Ovary (tissue), 9 donors: ENCODE data around the gene ADGRG3. TPM values are rescaled to one million over a fixed set of nuclear protein-coding genes. Genes with fewer than 3 reads are reported as not detected.
"Not testable (repeated sequence)": the region's sequence is repeated elsewhere in the genome, so short reads cannot be mapped to it uniquely, and the experiment has no call there.

Experiments
- DNase-seq, 5 donors: peaks; one replicate each; pipeline ENCODE4 v3.0.0-alpha.2; 2019 to 2020
- H3K27ac ChIP-seq, 2 donors: fragments of 200-600 bp; one replicate each; pipeline versions ENCODE4 v1.5.1 to v1.8.0; 2019 to 2022
- H3K27me3 ChIP-seq: fragments of 200-600 bp; one replicate; pipeline ENCODE4 v1.8.0; 2022
- H3K36me3 ChIP-seq: fragments of 200-600 bp; sonication (generic); one replicate; pipeline ENCODE4 v1.5.1; 2019
- H3K4me1 ChIP-seq: one replicate; pipeline ENCODE4 v1.8.1; 2013; ENCODE audit warnings: mild to moderate bottlenecking, moderate library complexity; ENCODE audit not compliant: insufficient read depth
- H3K4me3 ChIP-seq: fragments of 200-600 bp; sonication (generic); one replicate; pipeline ENCODE4 v1.5.1; 2017
- H3K9me3 ChIP-seq, 2 donors: fragments of 200-600 bp in 1 of 2; sonication (generic) in 1 of 2; one replicate each; pipeline versions ENCODE4 v1.5.1 to v1.8.1; 2013 to 2019; ENCODE audit warnings: mild to moderate bottlenecking in 1 of 2, moderate library complexity in 1 of 2
- CTCF ChIP-seq, 3 donors: fragments of 450-650 bp in 2 of 3; fragments of 200-600 bp in 1 of 3; IDR thresholded peaks; one replicate each; pipeline versions ENCODE4 v1.5.1 to v1.8.0; 2016 to 2022; ENCODE audit warnings: antibody characterized with exemption in 3 of 3, mild to moderate bottlenecking in 1 of 3
- EP300 ChIP-seq: sonication (generic); formaldehyde crosslinking; IDR thresholded peaks from one replicate; pipeline ENCODE4 v1.6.1; 2017; ENCODE audit warnings: antibody characterized with exemption
- POLR2A ChIP-seq: fragments of 450-650 bp; IDR thresholded peaks from one replicate; pipeline ENCODE4 v1.6.1; 2017; ENCODE audit warnings: antibody characterized with exemption, mild to moderate bottlenecking, moderate library complexity
- WGBS, 3 donors: extraction: QIAGEN DNeasy Blood & Tissue Kit in 1 of 3; methylation state at CpG; one replicate each; pipeline versions ENCODE4 v1.1.5 to v1.1.7; 2013 to 2017; 5-methylcytosine and 5-hydroxymethylcytosine counted together
- intact Hi-C, 4 donors: fragments of 100-400 bp; cut with DNase I; formaldehyde crosslinking; loops; one replicate each; pipeline versions ENCODE4 v1.11.0 to v1.15.1; 2022 to 2023
- polyA plus RNA-seq, 2 donors: library from polyadenylated mRNA; stranded (reverse); fragments of 200-250 nt in 1 of 2; fragments of 350-450 nt in 1 of 2; fragmentation: Illumina TruSeq in 1 of 2; extraction: RNeasy Lipid Tissue Mini Kit (QIAGEN cat#74804) in 1 of 2; gene quantifications; one replicate each; pipeline ENCODE4 v1.2.3, GENCODE V29; 2013 to 2014
- total RNA-seq, 7 donors: library from RNA; depleted of rRNA in 2 of 7; stranded (reverse); fragments of >200 nt in 2 of 7; fragmentation: NEBNext Ultra II Directional in 3 of 7; extraction: Animal tissue kit (Norgen Biotek cat#: 25700) in 3 of 7; gene quantifications; one replicate each; pipeline versions ENCODE4 v1.1.0 to v1.2.4, GENCODE V29; 2016 to 2023
- donor health status: DM: no; HTN: no; CAD: no; lungs with moderate emphysema.
- donor health status: DM: no; HTN: no; CAD: no.
- donor health status: Bipolar disorder and iron deficiency.
- donor health status: DM: yes; HTN: yes; CAD: no.
- donor health status: DM: no; HTN: no; CAD: no.
- donor health status: DM: yes; HTN: yes; CAD: no.

Gene ADGRG3
- total and polyA plus RNA-seq, 9 donors: 0.40 to 1.7 (median 0.92) TPM

DNA sequence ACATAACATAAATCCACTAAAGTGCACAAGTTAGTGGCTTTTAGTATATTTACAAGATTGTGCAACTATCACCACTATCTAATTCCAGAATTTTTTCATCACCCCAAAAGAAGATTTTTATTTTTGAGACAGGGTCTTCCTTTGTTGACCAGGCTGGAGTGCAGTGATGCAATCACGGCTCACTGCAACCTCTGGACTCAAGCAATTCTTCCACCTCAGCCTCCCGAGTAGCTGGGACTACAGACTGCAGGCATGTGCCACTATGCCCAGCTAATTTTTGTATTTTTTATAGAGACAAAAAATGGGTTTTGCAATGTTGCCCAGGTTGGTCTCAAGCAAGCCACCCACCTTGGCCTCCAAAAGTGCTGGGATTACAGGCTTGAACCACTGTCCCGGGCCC is 41.6 kb downstream of the ADGRG3 start:
- H3K27ac ChIP-seq: no peak overlapping the region
- H3K4me1 ChIP-seq: no peaks in the 10 kb centered on the region
- intact Hi-C loops: no loop called here
- DNase-seq: no peak
- H3K4me3 ChIP-seq: no peak overlapping the region
- H3K36me3 ChIP-seq: no peaks in the 10 kb centered on the region
- H3K9me3 ChIP-seq: no peaks in the 10 kb centered on the region
- no peak for TF ChIP-seq CTCF (IDR thresholded peaks at IDR 0.05)
- TF ChIP-seq POLR2A: no peak
- no peak for TF ChIP-seq EP300
- WGBS, 3 donors: 83 to 94% (median 91%) methylated on average over 3 of the region's 3 CpGs
- H3K27me3 ChIP-seq: no peaks in the 10 kb centered on the region

GRCh38 chr16:57711346-57711745 is 43.2 kb downstream of the ADGRG3 start:
- TF ChIP-seq CTCF (IDR thresholded peaks at IDR 0.05) (no peak), EP300 (no peak), POLR2A (no peak)
- Histone ChIP-seq H3K36me3 (no peaks in the 10 kb centered on the region), H3K27ac (no peak overlapping the region), H3K4me1 (no peaks in the 10 kb centered on the region), H3K27me3 (no peaks in the 10 kb centered on the region), H3K9me3 (no peaks in the 10 kb centered on the region), H3K4me3 (no peak overlapping the region)
- DNase-seq: no peak
- intact Hi-C loops: no loop called here
- WGBS, 3 donors: 74 to 86% (median 77%) methylated on average over 5 of the region's 5 CpGs

DNA sequence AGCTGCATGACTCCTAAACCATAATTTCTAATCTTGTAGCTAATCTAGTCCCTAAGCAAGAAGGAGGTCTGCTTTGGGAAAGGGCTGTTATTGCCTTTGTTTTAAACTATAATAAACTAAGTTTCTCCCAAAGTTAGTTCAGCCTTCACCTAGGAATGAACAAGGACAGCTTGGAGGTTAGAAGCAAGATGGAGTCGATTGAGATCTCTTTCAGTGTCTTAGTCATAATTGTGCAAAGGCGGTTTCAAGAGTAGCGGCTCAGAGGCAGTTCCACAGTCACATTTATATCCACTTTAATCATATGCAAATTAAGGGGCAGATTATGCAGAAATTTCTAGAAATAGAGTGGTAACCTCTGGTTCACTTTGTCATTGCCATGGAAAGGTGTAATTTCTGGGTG is 43.9 kb downstream of the ADGRG3 start:
- intact Hi-C loops: no loop called here
- TF ChIP-seq EP300 (no peak), POLR2A (no peak), CTCF (IDR thresholded peaks at IDR 0.05) (no peak)
- no peaks in the 10 kb centered on the region for H3K36me3 ChIP-seq
- no peaks in the 10 kb centered on the region for H3K9me3 ChIP-seq
- 89 to 96% (median 90%) methylated on average over 3 of the region's 3 CpGs for WGBS, 3 donors
- DNase-seq: no peak
- no peak overlapping the region for H3K4me3 ChIP-seq
- no peak overlapping the region for H3K27ac ChIP-seq
- no peaks in the 10 kb centered on the region for H3K27me3 ChIP-seq
- H3K4me1 ChIP-seq: no peaks in the 10 kb centered on the region

DNA sequence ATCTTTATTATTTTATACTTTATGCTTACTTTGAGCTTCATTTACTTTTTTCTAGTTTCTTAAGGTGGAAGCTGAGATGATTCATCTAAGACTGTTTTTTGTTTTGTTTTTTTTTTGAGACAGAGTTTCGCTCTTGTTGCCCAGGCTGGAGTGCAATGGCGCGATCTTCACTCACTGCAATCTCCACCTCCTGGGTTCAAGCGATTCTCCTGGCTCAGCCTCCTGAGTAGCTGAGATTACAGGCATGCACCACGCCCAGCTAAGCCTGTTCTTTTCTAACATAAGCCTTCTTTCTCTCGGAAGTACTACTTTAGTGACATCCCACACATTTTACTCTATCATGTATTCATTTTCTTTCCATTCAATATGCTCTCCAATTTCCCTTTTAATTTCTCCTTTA is 44.5 kb downstream of the ADGRG3 start:
- H3K27ac ChIP-seq, DNase-seq, H3K4me1 ChIP-seq, H3K27me3 ChIP-seq, H3K9me3 ChIP-seq, H3K4me3 ChIP-seq, H3K36me3 ChIP-seq, intact Hi-C loops: not testable (repeated sequence)
- 57 to 67% (median 59%) methylated on average over 6 of the region's 6 CpGs for WGBS, 3 donors

DNA sequence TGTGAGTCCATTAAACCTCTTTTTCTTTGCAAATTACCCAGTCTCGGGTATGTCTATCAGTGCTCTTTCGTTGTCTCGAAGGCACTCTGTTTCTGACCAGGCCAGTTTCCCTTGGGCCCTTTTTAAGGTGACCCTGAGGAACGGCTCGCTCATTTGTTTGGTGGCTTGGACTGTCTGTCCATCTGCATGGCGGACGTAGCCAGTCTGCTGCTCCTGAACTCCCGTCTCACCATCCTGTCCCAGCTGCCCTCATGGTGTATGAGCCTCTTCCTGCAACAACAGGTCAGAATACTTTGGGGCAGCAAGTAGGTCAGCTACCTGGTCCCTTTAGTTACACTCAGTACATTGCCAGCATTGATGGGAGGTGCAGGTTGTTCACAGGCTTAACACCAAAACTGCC is 45.5 kb downstream of the ADGRG3 start:
- no peak overlapping the region for H3K27ac ChIP-seq
- no peaks in the 10 kb centered on the region for H3K4me1 ChIP-seq
- H3K27me3 ChIP-seq: no peaks in the 10 kb centered on the region
- 88 to 97% (median 93%) methylated on average over 8 of the region's 8 CpGs for WGBS, 3 donors
- TF ChIP-seq POLR2A: no peak
- TF ChIP-seq CTCF (IDR thresholded peaks at IDR 0.05): no peak
- TF ChIP-seq EP300: no peak
- H3K36me3 ChIP-seq: no peaks in the 10 kb centered on the region
- H3K9me3 ChIP-seq: no peaks in the 10 kb centered on the region
- intact Hi-C loops: no loop called here
- no peak for DNase-seq
- H3K4me3 ChIP-seq: no peak overlapping the region
